Activated CD4-positive, alpha-beta T cell treated with anti-CD3 and anti-CD28 coated beads for 24 hours (primary cell): ENCODE data around the gene LCP2.

Experiments
- DNase-seq, 2 donors: peaks; one replicate each; pipeline ENCODE4 v3.0.0-alpha.2; 2020; ENCODE audit warnings: low read depth in 2 of 2

The LCP2 gene

GRCh38 chr5:170296036-170296934 is 1.3 kb downstream of the LCP2 start:
- no peak for DNase-seq

GRCh38 chr5:170294556-170294955 is 3.0 kb downstream of the LCP2 start:
- no peak for DNase-seq

GRCh38 chr5:170294057-170294456 is 3.5 kb downstream of the LCP2 start:
- DNase-seq: no peak

- DNase-seq: no peak
Observed at GRCh38 chr5:170293273-170293672, 4.3 kb downstream of the LCP2 start.

- DNase-seq: no peak
Observed at GRCh38 chr5:170292179-170293104, 5.1 kb downstream of the LCP2 start.

- DNase-seq: no peak
Observed at GRCh38 chr5:170290498-170290897, 7.1 kb downstream of the LCP2 start.

- DNase-seq: no peak
Observed at GRCh38 chr5:170289764-170290163, 7.8 kb downstream of the LCP2 start.

GRCh38 chr5:170289121-170289520 is 8.5 kb downstream of the LCP2 start:
- DNase-seq: no peak

GRCh38 chr5:170288551-170288950 is 9.0 kb downstream of the LCP2 start:
- DNase-seq: no peak

- no peak for DNase-seq
Observed at GRCh38 chr5:170288151-170288550, 9.4 kb downstream of the LCP2 start.

- DNase-seq: no peak
Observed at GRCh38 chr5:170287532-170287931, 10.0 kb downstream of the LCP2 start.

- DNase-seq: no peak
Observed at GRCh38 chr5:170286386-170286925, 11.1 kb downstream of the LCP2 start.

- no peak for DNase-seq
Observed at GRCh38 chr5:170285181-170285580, 12.4 kb downstream of the LCP2 start.

- no peak for DNase-seq
Observed at GRCh38 chr5:170284231-170284630, 13.3 kb downstream of the LCP2 start.

GRCh38 chr5:170283296-170283695 is 14.3 kb downstream of the LCP2 start:
- DNase-seq: no peak

GRCh38 chr5:170280011-170280493 is 17.5 kb downstream of the LCP2 start:
- DNase-seq: no peak

- no peak for DNase-seq
Observed at GRCh38 chr5:170279459-170279817, 18.1 kb downstream of the LCP2 start.

GRCh38 chr5:170278611-170279458 is 18.7 kb downstream of the LCP2 start:
- DNase-seq: peak; percentile 64 to 73

GRCh38 chr5:170277867-170278281 is 19.7 kb downstream of the LCP2 start:
- no peak for DNase-seq

GRCh38 chr5:170276140-170276539 is 21.4 kb downstream of the LCP2 start:
- no peak for DNase-seq

- DNase-seq: no peak
Observed at GRCh38 chr5:170275376-170275994, 22.1 kb downstream of the LCP2 start.
